Measurements from ENCODE around the gene KAT2A.
"Not testable (repeated sequence)": the region's sequence is repeated elsewhere in the genome, so short reads cannot be mapped to it uniquely, and the experiment has no call there.

The KAT2A gene

DNA sequence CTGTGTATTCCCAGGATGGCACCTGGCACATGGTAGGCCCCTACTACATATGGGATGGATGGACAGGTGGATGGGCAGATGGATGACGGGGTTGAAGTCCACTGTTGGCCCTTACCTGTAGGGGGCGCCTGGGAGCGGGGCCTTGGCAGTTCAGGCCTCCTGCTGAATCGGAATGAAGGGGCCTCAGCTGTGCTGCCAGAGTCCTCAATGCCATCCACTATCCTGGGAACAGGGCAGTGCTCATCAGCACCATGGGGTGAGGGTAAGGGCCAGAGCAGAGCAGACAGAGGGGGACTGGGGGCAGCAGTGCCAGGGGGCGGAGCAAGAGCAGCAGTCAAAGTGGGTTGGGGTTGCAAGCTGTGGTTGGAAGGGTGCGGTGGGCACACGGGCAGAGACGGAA, 41.9 kb upstream of the KAT2A start:
- no peak overlapping the region for H3K27ac ChIP-seq
- TF ChIP-seq CTCF (conservative IDR thresholded peaks at IDR 0.05) (no peak; the same call in 1 of the 2 replicates), ZFX (IDR thresholded peaks at IDR 0.05) (no peak)

DNA sequence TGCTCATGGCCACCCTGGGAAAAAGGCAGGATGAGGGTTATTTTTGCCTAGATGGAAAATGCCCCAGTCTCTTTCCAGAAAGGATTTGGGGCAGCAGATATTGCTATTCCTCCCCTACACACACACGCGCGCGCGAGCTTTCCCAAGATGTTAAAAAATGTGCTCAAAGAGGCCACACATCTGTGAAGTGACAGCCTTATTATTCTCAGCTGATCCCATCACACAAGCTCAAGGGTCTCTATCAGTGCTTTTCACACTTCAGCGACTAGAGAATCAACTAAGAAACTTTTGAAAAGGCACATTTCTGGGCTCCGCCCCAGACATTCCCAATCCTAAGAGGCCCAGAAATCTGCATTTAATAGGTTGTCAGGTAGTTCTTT, 39.4 kb upstream of the KAT2A start:
- no peak for TF ChIP-seq ZFX (IDR thresholded peaks at IDR 0.05)
- TF ChIP-seq CTCF (conservative IDR thresholded peaks at IDR 0.05) = no peak
- no peak overlapping the region for H3K27ac ChIP-seq

GRCh38 chr17:42159796-42160530, 38.8 kb upstream of the KAT2A start:
- no peak for TF ChIP-seq CTCF (conservative IDR thresholded peaks at IDR 0.05)
- no peak for TF ChIP-seq ZFX (IDR thresholded peaks at IDR 0.05)
- no peak overlapping the region for H3K27ac ChIP-seq

GRCh38 chr17:42155614-42156045, 34.5 kb upstream of the KAT2A start:
- peak overlapping the region; percentile 96 for H3K27ac ChIP-seq

DNA sequence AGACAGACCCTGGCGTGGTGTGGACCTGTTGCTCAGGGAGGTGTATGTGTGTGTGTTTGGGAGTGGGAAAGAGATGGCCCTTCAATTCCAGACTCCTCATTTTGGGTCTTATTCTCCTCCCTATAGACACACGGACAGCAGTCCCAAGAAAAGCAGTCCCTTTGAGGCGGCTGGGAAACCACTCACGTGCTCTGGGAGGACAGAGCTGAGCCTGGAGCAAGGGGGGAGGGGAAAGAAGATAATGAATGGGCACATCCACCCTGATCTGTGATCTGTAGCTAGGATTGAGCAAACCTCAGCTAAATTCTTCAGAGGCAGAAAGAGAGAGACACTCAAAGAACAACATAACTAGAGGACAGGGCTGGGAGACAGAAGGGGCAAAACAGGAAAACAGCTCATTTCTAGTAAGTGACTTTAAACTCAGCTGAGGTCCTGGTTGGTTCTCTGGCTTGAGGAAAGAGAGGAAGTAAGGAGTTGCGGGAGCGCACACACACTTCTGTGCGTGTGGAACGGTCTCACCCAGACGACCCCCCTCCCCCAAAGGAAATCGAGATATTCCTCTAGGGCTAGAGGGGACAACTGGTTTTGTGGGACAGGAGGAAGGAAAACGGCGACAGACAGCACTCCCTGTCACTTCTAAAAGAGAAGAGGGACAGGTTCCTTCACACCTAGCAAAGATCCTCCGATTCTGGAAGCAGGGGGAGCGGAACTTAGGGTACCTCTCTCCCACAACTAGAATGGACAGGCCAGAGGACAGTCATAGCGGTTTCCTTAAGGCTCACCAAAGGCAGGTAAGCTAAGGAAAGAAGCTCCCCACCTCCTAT, 33.0 kb upstream of the KAT2A start:
- H3K27ac ChIP-seq = peak overlapping the region; percentile 96
- TF ChIP-seq ZFX (IDR thresholded peaks at IDR 0.05) (no peak), CTCF (conservative IDR thresholded peaks at IDR 0.05) (no peak)

More at GRCh38 chr17:42155614-42156045, 34.5 kb upstream of the KAT2A start:
- TF ChIP-seq ZFX (IDR thresholded peaks at IDR 0.05) (no peak), CTCF (conservative IDR thresholded peaks at IDR 0.05) (no peak)

GRCh38 chr17:42146911-42147607, 25.9 kb upstream of the KAT2A start:
- H3K27ac ChIP-seq = no peak overlapping the region
- TF ChIP-seq CTCF (conservative IDR thresholded peaks at IDR 0.05) (no peak), ZFX (IDR thresholded peaks at IDR 0.05) (no peak)

DNA sequence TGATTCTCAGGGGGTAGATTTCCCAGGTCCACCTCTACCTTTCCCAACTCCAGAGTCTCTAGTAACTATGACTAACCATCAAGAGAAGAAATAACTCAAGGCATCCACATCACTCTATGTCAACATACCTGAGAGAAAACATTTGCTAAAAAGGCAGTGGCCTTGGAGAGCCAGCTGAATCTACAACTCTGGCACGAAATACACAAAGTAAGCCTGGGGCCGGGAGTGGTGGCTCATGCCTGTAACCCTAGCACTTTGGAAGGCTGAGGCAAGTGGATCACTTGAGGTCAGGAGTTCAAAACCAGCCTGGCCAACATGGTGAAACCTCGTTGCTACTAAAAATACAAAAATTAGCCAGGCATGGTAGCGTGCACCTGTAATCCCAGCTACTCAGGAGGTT, 22.0 kb upstream of the KAT2A start:
- H3K27ac ChIP-seq = not testable (repeated sequence)

All from C4-2B (cell line).